Endothelial cell of umbilical vein (primary cell): ENCODE results near the gene ALDH1L1. TPM values are rescaled to one million over a fixed set of nuclear protein-coding genes. Genes with fewer than 3 reads are reported as not detected.

Source experiments
- BruUV-seq: library from RNA; stranded (reverse); fragments of 400-500 nt; replicated peaks from 2 replicates; lab custom pipeline; 2021; lab: Mats Ljungman, UMichigan
- CTCF ChIA-PET: fragments of 300-600, 350-600 bp; sonication (Branson Sonifier 250); formaldehyde crosslinking; loops from one replicate; lab custom pipeline; 2021; ENCODE audit warnings: antibody characterized with exemption, inconsistent platforms; lab: Charles Lee
- POLR2A ChIA-PET: fragments of 300-600, 350-600 bp; sonication (Branson Sonifier 250); formaldehyde crosslinking; loops from one replicate; lab custom pipeline; 2021; ENCODE audit warnings: antibody characterized with exemption, inconsistent platforms; lab: Charles Lee
- DNase-seq: peaks from one replicate; pipeline ENCODE4 v3.0.0-alpha.2; 2011; ENCODE audit warnings: low read depth, low spot score
- FAIRE-seq: peaks from 2 replicates; lab custom pipeline; 2011; peaks lifted over from hg19 to GRCh38; lab: Jason Lieb, UNC
- H2AFZ ChIP-seq: 2 replicates; pipeline ENCODE4 v1.6.0; 2012; ENCODE audit warnings: low read depth, low read length, control low read depth, inconsistent platforms
- H3K27ac ChIP-seq: 2 replicates; pipeline ENCODE4 v1.5.1; 2011; ENCODE audit warnings: low read depth, mild to moderate bottlenecking, control low read depth, low read length, moderate library complexity; ENCODE audit not compliant: insufficient read depth
- H3K27me3 ChIP-seq, 2 experiments: 2 replicates each; pipeline versions ENCODE4 v1.6.0 to v1.6.1; 2011; ENCODE audit warnings: low read length in 2 of 2, mixed read lengths in 1 of 2; ENCODE audit not compliant: control insufficient read depth in 2 of 2, insufficient read depth in 2 of 2
- H3K36me3 ChIP-seq, 2 experiments: 2 replicates in 1 of 2; 3 replicates in 1 of 2; pipeline ENCODE4 v1.5.1; 2011; ENCODE audit warnings: low read length in 2 of 2, mild to moderate bottlenecking in 1 of 2, moderate library complexity in 1 of 2; ENCODE audit not compliant: control insufficient read depth in 2 of 2, insufficient read depth in 2 of 2; ENCODE audit errors: extremely low read depth in 1 of 2
- H3K4me1 ChIP-seq: 3 replicates; pipeline ENCODE4 v1.5.1; 2011; ENCODE audit warnings: mild to moderate bottlenecking, low read length; ENCODE audit not compliant: control insufficient read depth, insufficient read depth; ENCODE audit errors: extremely low read depth
- H3K4me2 ChIP-seq: 2 replicates; pipeline ENCODE4 v1.6.1; 2011; ENCODE audit warnings: low read length, control low read depth, mixed read lengths; ENCODE audit not compliant: insufficient read depth
- H3K4me3 ChIP-seq, 3 experiments: fragments of 200-600 bp in 1 of 3; sonication (generic), shearing (Covaris generic) in 1 of 3; replicated peaks in 1 of 3; 2 replicates each; pipeline ENCODE4 v1.5.1; 2011 to 2016; ENCODE audit warnings: control low read depth in 3 of 3, low read length in 3 of 3, mild to moderate bottlenecking in 2 of 3, inconsistent platforms in 1 of 3, low read depth in 1 of 3, moderate library complexity in 1 of 3; ENCODE audit not compliant: insufficient read depth in 1 of 3
- H3K79me2 ChIP-seq: 2 replicates; pipeline ENCODE4 v1.6.0; 2012; ENCODE audit warnings: low read length, inconsistent platforms; ENCODE audit not compliant: control insufficient read depth, insufficient read depth
- H3K9ac ChIP-seq: replicated peaks from 2 replicates; pipeline ENCODE3; 2011; ENCODE audit warnings: low read length, control low read depth; ENCODE audit not compliant: insufficient read depth; ENCODE audit errors: extremely low read depth
- H3K9me1 ChIP-seq: replicated peaks from 3 replicates; pipeline ENCODE4 v1.6.0; 2011; ENCODE audit warnings: mild to moderate bottlenecking, low read length; ENCODE audit not compliant: control insufficient read depth, insufficient read depth; ENCODE audit errors: extremely low read depth
- H3K9me3 ChIP-seq: replicated peaks from 2 replicates; pipeline ENCODE4 v1.5.1; 2012; ENCODE audit warnings: low read length, inconsistent platforms; ENCODE audit not compliant: control insufficient read depth, insufficient read depth
- H4K20me1 ChIP-seq: replicated peaks from 2 replicates; pipeline ENCODE3; 2011; ENCODE audit warnings: mild to moderate bottlenecking, low read length; ENCODE audit not compliant: control insufficient read depth, insufficient read depth; ENCODE audit errors: extremely low read depth
- EZH2 ChIP-seq: IDR thresholded peaks from 2 replicates; pipeline ENCODE4 v1.6.1; 2012; ENCODE audit warnings: borderline replicate concordance, low read depth, mild to moderate bottlenecking, moderate library complexity, low read length, inconsistent platforms; ENCODE audit not compliant: severe bottlenecking
- FOS ChIP-seq: IDR thresholded peaks from 2 replicates; pipeline ENCODE4 v1.6.1; 2011; ENCODE audit warnings: mild to moderate bottlenecking, low read length, moderate library complexity, borderline replicate concordance; ENCODE audit not compliant: insufficient read depth
- GATA2 ChIP-seq: IDR thresholded peaks from 2 replicates; pipeline ENCODE4 v1.7.0; 2011; ENCODE audit warnings: low read depth, mild to moderate bottlenecking, moderate library complexity, mixed read lengths, low read length; ENCODE audit not compliant: insufficient read length, insufficient read depth
- JUN ChIP-seq: IDR thresholded peaks from 2 replicates; pipeline ENCODE4 v1.6.1; 2011; ENCODE audit warnings: borderline replicate concordance, low read depth; ENCODE audit not compliant: insufficient read length, insufficient read depth
- MAX ChIP-seq: IDR thresholded peaks from 2 replicates; pipeline ENCODE4 v1.6.1; 2011; ENCODE audit not compliant: insufficient read depth, insufficient read length
- MYC ChIP-seq: IDR thresholded peaks from one replicate; pipeline ENCODE4 v1.6.1; 2011; ENCODE audit warnings: mild to moderate bottlenecking, low read depth, low read length
- POLR2A ChIP-seq: IDR thresholded peaks from 2 replicates; pipeline ENCODE4 v1.6.1; 2012; ENCODE audit warnings: low read depth, mild to moderate bottlenecking, control low read depth, low read length
- POLR2AphosphoS5 ChIP-seq: IDR thresholded peaks from 2 replicates; pipeline ENCODE4 v1.6.1; 2012; ENCODE audit warnings: low read depth, mild to moderate bottlenecking, control low read depth, low read length, moderate library complexity; ENCODE audit not compliant: insufficient read depth
- dilution Hi-C: fragments of 300-500 bp; cut with MboI; formaldehyde crosslinking; loops from one replicate; pipeline ENCODE4 v1.15.0; 2019; ENCODE audit warnings: low sequenced_read_pairs; ENCODE audit not compliant: extremely low pct_ligation_motif_present
- intact Hi-C: fragments of 100-400 bp; cut with micrococcal nuclease; formaldehyde crosslinking; loops from one replicate; pipeline ENCODE4 v1.10.0; 2022
- polyA plus RNA-seq, 4 experiments: library from polyadenylated mRNA; depleted of rRNA in 3 of 4; stranded (reverse) in 3 of 4; unstranded in 1 of 4; fragments of >200 nt; gene quantifications; 2 replicates each; pipeline versions ENCODE4 v1.2.1 to v1.2.3, GENCODE V29; 2011 to 2012; ENCODE audit warnings: missing spikeins in 1 of 4
- total RNA-seq: library from RNA; stranded (reverse); gene quantifications from 2 replicates; pipeline ENCODE4 v1.2.3, GENCODE V29; 2021
- TF ChIP-seq, protein P1 (sequence below), 2 donors: IDR thresholded peaks; 1 replicate in 1 of 2; 2 replicates in 1 of 2; pipeline ENCODE4 v1.5.1; 2011; ENCODE audit warnings: low read length in 2 of 2, mild to moderate bottlenecking in 2 of 2, moderate library complexity in 2 of 2, control low read depth in 1 of 2, inconsistent platforms in 1 of 2, low read depth in 1 of 2; ENCODE audit not compliant: insufficient read depth in 1 of 2; ENCODE audit errors: extremely low read depth in 1 of 2

Gene ALDH1L1
- total and polyA plus RNA-seq, 2 donors (not counting 3 experiments of a cell fraction or from before 2014, with no cell fraction given), result not detected

- no peaks in the 10 kb centered on the region for H3K9me3 ChIP-seq
- intact Hi-C loops, result no loop called here
- H3K4me3 ChIP-seq, result no peak overlapping the region
- no peak overlapping the region for H2AFZ ChIP-seq
- POLR2A ChIA-PET, result no interaction called here
- H3K4me2 ChIP-seq, result no peak overlapping the region
- dilution Hi-C loops, result no loop called here
- BruUV-seq, result no TSS peak
- H3K27ac ChIP-seq, result no peak overlapping the region
- no peaks in the 10 kb centered on the region for H3K79me2 ChIP-seq
- DNase-seq (no peak), FAIRE-seq (no peak)
- no peak overlapping the region for H3K9ac ChIP-seq
- CTCF ChIA-PET, result interaction anchor here (0.6 to 1.2 kb wide), 2 partner anchors 10 to 72 kb away, joined by 3 to 4 read pairs; no protein-coding TSS in a partner anchor
- H3K27me3 ChIP-seq, result peaks cover 1 to 4% of the 10 kb centered on the region in 2 experiments
- H3K4me1 ChIP-seq, result peaks cover 11% of the 10 kb centered on the region
- TF ChIP-seq, protein P1, sequence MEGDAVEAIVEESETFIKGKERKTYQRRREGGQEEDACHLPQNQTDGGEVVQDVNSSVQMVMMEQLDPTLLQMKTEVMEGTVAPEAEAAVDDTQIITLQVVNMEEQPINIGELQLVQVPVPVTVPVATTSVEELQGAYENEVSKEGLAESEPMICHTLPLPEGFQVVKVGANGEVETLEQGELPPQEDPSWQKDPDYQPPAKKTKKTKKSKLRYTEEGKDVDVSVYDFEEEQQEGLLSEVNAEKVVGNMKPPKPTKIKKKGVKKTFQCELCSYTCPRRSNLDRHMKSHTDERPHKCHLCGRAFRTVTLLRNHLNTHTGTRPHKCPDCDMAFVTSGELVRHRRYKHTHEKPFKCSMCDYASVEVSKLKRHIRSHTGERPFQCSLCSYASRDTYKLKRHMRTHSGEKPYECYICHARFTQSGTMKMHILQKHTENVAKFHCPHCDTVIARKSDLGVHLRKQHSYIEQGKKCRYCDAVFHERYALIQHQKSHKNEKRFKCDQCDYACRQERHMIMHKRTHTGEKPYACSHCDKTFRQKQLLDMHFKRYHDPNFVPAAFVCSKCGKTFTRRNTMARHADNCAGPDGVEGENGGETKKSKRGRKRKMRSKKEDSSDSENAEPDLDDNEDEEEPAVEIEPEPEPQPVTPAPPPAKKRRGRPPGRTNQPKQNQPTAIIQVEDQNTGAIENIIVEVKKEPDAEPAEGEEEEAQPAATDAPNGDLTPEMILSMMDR (IDR thresholded peaks at IDR 0.05; ENCODE audit: extremely low read depth in 1 of 2, insufficient read depth in 1 of 2, low read depth in 1 of 2, low read length in 2 of 2), result no peak
- TF ChIP-seq MAX, result no peak
- no peak for TF ChIP-seq EZH2
- TF ChIP-seq POLR2A, result no peak
- TF ChIP-seq GATA2, result no peak
- TF ChIP-seq FOS, result no peak
- no peak for TF ChIP-seq JUN
- no peak for TF ChIP-seq MYC
- no peak for TF ChIP-seq POLR2AphosphoS5
- H3K9me1 ChIP-seq, result no peaks in the 10 kb centered on the region
- no peaks in the 10 kb centered on the region for H3K36me3 ChIP-seq
- no peaks in the 10 kb centered on the region for H4K20me1 ChIP-seq
Observed at GRCh38 chr3:126126286-126126685, 54.1 kb downstream of the ALDH1L1 start.
